ENCODE results near the gene SRR.

Gene SRR

GRCh38 chr17:2336852-2337543 lies 33.2 kb downstream of the SRR start, which contains the start of gene SGSM2:
Gene SGSM2, plus strand, starts transcription at chr17:2337501. Its CDS starts 188 bp downstream, at chr17:2337689.
- TF ChIP-seq CTCF (IDR thresholded peaks at IDR 0.05; ENCODE audit: insufficient read depth, low read length, poor library complexity, severe bottlenecking) (no peak), EZH2phosphoT487 (conservative IDR thresholded peaks at IDR 0.05; ENCODE audit: low read length) (no peak)
- Histone ChIP-seq H3K9me2 (replicated peaks; ENCODE audit: insufficient read depth, low read length) (no peaks in the 10 kb centered on the region), H4K20me1 (ENCODE audit: low read depth, low read length) (no peaks in the 10 kb centered on the region), H3K4me2 (ENCODE audit: low read depth, low read length, poor library complexity, severe bottlenecking) (peak within 1 kb of the TSS; percentile 73), H3K9me3 (ENCODE audit: insufficient read depth, low read length) (no peaks in the 10 kb centered on the region), H3K4me3 (ENCODE audit: insufficient read depth, low read length, poor library complexity, severe bottlenecking) (peak within 1 kb of the TSS; percentile 64), H3K36me3 (ENCODE audit: low read length) (peaks cover 30% of the 10 kb centered on the region), H3K79me2 (ENCODE audit: insufficient read depth, low read length) (peaks cover 46% of the 10 kb centered on the region), H3K27ac (ENCODE audit: low read depth, low read length) (peak within 1 kb of the TSS; percentile 62), H3F3A (ENCODE audit: insufficient read depth) (peaks cover 5% of the 10 kb centered on the region; the same call in 1 of the 2 replicates), H3K27me3 (ENCODE audit: low read length) (no peaks in the 10 kb centered on the region), H2AFZ (ENCODE audit: low read depth, low read length, severe bottlenecking) (peak within 1 kb of the TSS; percentile 87), H3K9ac (ENCODE audit: low read length) (peak within 1 kb of the TSS; percentile 84)

GRCh38 chr17:2337544-2338314 lies 34.0 kb downstream of the SRR start:
- TF ChIP-seq CTCF (IDR thresholded peaks at IDR 0.05; ENCODE audit: insufficient read depth, low read length, poor library complexity, severe bottlenecking) (no peak), EZH2phosphoT487 (conservative IDR thresholded peaks at IDR 0.05; ENCODE audit: low read length) (no peak)
- Histone ChIP-seq H3K27me3 (ENCODE audit: low read length) (no peaks in the 10 kb centered on the region), H3K27ac (ENCODE audit: low read depth, low read length) (peak overlapping the region; percentile 62), H3K79me2 (ENCODE audit: insufficient read depth, low read length) (peaks cover 42% of the 10 kb centered on the region), H3K9ac (ENCODE audit: low read length) (peak overlapping the region; percentile 84), H4K20me1 (ENCODE audit: low read depth, low read length) (no peaks in the 10 kb centered on the region), H3K4me2 (ENCODE audit: low read depth, low read length, poor library complexity, severe bottlenecking) (peak overlapping the region; percentile 73), H3K9me2 (replicated peaks; ENCODE audit: insufficient read depth, low read length) (no peaks in the 10 kb centered on the region), H2AFZ (ENCODE audit: low read depth, low read length, severe bottlenecking) (peak overlapping the region; percentile 87), H3K36me3 (ENCODE audit: low read length) (peaks cover 26% of the 10 kb centered on the region), H3K4me3 (ENCODE audit: insufficient read depth, low read length, poor library complexity, severe bottlenecking) (peak overlapping the region; percentile 64), H3K9me3 (ENCODE audit: insufficient read depth, low read length) (no peaks in the 10 kb centered on the region), H3F3A (ENCODE audit: insufficient read depth) (peaks cover 5% of the 10 kb centered on the region; the same call in 1 of the 2 replicates)

GRCh38 chr17:2338315-2338657 lies 34.5 kb downstream of the SRR start:
- Histone ChIP-seq H3K9ac (ENCODE audit: low read length) (peak overlapping the region; percentile 84), H3K4me3 (ENCODE audit: insufficient read depth, low read length, poor library complexity, severe bottlenecking) (peak overlapping the region; percentile 64), H3K36me3 (ENCODE audit: low read length) (peaks cover 21% of the 10 kb centered on the region), H3K9me2 (replicated peaks; ENCODE audit: insufficient read depth, low read length) (no peaks in the 10 kb centered on the region), H2AFZ (ENCODE audit: low read depth, low read length, severe bottlenecking) (peak overlapping the region; percentile 87), H3F3A (ENCODE audit: insufficient read depth) (peaks cover 5% of the 10 kb centered on the region; the same call in 1 of the 2 replicates), H3K27ac (ENCODE audit: low read depth, low read length) (peak overlapping the region; percentile 62), H3K9me3 (ENCODE audit: insufficient read depth, low read length) (no peaks in the 10 kb centered on the region), H3K79me2 (ENCODE audit: insufficient read depth, low read length) (peaks cover 36% of the 10 kb centered on the region), H3K4me2 (ENCODE audit: low read depth, low read length, poor library complexity, severe bottlenecking) (peak overlapping the region; percentile 73), H3K27me3 (ENCODE audit: low read length) (no peaks in the 10 kb centered on the region), H4K20me1 (ENCODE audit: low read depth, low read length) (no peaks in the 10 kb centered on the region)
- no peak for TF ChIP-seq EZH2phosphoT487 (conservative IDR thresholded peaks at IDR 0.05; ENCODE audit: low read length)
- no peak for TF ChIP-seq CTCF (IDR thresholded peaks at IDR 0.05; ENCODE audit: insufficient read depth, low read length, poor library complexity, severe bottlenecking)
